GM18867 (cell line): ENCODE measurements around the gene TNC.

ENCODE experiments used
- ATAC-seq: cut with Tn5 transposase; IDR thresholded peaks from one replicate; pipeline ENCODE4 v1.9.1; 2021; ENCODE audit warnings: mild to moderate bottlenecking, moderate library complexity; ENCODE audit not compliant: unreplicated experiment

TNC gene

DNA sequence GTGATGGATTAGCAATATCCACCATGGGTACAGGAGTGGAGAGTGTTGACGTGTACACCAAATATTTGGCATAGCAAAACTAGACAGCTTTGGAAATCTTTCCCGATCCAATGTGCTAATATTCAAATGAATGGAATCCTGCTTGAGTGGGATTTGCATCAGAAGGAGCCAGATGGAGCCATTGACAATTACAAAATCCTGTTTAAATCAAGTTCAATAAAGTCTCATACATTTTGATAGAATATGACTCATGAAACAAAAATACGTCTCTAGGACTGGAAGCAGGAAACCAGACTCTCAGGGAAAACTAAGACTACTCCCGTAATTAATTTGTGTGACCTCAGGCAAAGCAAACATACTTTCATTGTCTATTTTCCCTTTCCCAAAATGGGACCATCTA lies 13.0 kb downstream of the TNC start:
- no peak for ATAC-seq

DNA sequence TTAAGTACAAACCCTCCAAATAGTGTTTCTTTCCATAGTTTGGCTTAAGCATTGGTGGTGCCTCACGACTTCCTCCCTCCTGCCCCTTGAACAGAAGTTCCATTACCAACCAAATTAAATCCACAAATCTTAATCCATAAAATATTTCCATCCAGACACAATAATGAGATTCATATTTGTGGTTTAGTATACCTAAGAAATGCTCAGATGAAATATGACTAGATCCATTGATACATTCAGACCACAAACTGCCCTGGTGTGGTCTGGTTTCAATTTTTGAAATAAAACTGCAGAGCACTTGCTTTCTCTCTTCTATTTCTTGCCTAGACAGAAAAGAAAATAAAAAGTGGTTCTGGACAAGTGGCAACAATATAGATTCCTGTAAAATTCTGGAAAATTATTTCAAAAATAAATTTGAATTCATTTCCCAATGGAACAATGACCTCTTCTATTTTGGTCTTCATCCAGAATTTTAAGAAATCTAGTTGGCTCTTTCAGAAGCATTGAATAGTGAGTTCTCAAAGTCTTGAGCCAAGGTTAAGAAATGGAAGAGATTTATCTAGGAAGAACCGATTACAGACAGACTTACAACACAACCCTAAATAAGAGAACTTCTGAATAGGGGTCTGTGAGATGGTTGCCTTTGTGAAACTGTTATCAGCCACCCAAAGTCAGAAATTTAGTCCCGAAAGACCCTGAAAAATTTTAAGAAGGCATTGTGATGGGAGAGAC lies 14.0 kb downstream of the TNC start:
- ATAC-seq, result no peak

DNA sequence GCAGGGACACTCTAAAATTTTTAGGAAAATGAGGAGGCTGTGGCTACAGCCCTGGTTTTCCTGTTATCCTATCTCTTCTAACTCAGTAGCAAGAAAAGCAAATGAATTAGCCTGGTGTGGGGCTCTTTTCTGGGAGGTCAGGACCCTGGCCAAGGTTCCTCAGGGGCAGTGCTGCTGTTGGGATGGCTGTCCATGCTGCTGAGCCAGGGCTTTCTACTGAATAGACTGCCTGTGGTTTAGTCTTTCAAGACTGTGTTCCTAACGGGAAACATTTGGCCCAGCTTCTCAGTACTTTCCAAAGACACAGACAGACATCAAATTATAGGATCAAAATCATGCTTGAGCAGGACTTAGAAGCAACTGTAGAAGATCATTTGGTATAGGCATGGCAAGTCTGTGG lies 18.1 kb downstream of the TNC start:
- ATAC-seq, result no peak

DNA sequence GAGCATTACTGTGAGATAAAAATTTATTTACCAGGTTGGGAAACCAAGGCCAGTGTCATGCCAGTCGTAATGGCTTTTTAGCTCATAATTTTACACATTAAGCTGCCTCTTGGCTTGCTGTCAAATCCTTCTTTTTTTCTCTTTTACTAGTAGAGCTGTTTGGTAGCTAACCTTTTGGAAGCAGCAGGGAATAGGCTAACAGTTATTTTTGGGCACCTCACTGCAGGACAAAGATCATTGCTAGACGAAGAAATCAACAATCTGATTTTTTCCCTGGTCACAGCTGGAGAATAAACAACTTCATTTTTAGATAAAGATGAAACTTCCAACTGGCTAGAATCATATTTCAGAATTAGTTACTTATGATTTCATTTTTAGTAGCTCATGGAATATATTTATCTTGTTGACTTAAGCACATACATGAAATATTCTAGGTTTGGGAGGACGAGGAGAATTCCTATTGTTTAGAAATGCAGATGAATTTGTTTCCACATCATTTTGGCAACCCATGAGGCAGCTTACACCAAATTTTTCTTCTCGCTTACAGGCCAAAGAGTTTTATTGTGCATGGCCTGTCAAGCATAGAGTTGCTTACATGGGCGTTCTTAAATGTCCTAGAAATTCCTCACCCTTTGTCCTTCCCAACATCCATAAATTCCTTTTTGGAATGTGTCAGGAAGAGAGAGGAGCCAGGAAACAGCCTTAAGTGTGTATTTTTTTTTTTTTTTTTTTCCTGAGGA lies 19.6 kb downstream of the TNC start:
- ATAC-seq, result no peak

DNA sequence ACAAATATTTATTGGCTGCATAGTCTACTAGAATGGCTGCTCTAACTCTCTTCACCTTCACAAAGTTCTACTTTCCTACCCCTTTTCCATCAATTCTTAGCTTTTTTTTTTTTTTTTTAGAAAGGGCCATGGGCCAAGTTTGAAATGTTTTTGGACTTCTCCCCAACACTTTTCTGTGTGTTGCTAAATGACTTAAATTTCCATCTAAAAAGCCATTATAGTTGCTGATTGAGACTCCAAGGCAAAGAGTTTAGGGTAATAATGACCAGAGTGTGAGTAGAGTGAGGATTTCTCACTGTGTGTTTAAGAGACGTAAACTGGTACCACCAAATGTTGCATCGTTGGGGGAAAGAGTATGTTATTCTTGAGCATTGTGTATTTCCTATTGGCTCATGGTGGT lies 24.4 kb downstream of the TNC start:
- no peak for ATAC-seq

DNA sequence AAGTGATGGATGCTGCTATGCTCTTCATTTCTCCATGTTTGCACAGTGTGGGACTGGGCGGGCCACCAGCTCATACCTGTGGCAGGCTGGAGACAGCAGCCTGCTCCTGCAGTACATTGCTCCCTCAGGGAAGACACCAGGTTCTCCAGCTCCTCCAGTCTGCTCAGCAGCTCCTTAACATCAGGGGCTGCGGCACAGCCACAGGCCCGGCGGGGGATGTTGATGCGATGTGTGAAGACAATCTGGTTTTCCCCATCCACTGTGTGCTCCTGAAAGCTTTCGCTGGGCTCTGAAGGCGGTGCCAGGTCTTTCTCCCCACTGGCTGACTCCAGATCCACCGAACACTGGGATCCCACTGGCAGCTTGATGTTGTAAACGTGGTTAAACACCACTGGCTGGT lies 27.5 kb downstream of the TNC start:
- ATAC-seq, result no peak

DNA sequence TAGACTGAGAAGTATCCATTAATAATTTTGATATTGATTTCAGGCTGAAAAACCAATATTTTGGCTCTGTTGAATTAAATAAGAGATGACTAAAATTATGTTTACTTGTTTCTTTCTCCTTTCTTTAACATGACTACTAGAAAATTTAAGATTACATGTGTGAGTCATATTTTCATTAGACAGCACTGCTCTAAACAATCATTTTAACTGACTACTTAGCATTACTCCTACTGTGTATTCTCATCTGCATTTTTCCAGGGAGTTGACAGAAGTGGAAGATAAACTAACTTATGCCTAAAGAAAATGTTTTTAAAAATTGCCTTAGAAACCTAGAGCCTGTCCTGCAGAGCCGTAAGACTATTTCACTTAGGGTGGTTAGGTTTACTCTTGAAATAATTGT lies 29.1 kb downstream of the TNC start:
- ATAC-seq, result no peak

DNA sequence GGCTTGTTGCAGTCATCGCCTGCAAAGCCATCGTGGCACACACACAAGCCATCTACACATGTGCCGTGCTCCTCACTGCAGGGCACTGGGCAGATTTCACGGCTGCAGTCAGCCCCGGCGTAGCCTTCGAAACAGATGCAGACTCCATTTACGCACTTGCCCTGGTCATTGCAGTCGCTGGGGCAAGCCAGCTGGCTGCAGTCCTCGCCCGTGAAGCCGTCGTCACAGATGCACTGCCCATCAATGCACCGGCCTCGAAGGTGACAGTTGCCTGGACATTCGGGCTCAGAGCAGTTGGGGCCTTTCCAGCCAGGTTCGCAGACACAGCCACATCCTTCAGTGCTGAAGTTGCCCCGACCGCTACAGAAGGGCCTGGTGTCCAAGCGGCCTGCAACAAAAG lies 31.1 kb downstream of the TNC start:
- ATAC-seq, result no peak

DNA sequence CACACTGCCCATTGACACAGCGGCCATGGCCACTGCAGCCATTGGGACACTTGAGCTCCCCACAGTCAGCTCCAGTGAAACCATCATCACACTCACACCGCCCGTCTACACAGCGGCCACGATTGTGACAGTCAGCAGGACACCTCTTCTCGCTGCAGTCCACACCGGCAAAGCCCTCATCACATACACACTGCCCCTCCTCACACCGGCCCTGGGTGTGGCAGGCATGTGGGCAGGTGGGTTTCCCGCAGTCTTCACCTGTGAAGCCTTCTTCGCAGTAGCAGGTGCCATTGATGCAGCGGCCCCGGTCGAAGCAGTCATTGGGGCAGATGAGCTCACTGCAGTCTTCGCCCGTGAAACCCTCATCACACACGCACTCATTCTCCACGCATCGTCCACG lies 31.5 kb downstream of the TNC start:
- ATAC-seq, result no peak

DNA sequence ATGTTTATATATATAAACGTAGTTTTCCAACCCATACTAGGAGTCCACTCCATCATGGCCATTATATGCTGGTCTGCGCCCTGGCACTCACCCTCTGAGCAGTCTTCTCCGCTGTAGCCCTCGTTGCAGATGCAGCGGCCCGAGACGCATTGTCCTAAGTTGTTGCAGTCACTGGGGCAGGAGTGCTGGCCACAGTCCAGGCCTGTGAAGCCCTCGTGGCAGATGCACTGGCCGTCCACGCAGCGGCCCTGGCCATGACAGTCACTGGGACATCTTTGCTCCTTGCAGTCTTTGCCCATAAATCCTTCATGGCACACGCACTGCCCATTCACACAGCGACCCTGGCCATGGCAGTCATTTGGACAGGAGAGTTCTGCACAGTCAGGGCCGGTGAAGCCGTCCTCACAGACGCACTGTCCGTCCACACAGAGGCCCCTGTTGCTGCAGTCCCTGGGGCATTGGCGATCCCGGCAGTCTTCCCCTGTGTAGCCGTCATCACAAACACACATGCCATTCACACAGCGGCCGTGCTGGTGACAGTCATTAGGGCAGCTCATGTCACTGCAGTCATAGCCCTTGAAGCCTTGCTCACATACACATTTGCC lies 32.1 kb downstream of the TNC start:
- no peak for ATAC-seq

DNA sequence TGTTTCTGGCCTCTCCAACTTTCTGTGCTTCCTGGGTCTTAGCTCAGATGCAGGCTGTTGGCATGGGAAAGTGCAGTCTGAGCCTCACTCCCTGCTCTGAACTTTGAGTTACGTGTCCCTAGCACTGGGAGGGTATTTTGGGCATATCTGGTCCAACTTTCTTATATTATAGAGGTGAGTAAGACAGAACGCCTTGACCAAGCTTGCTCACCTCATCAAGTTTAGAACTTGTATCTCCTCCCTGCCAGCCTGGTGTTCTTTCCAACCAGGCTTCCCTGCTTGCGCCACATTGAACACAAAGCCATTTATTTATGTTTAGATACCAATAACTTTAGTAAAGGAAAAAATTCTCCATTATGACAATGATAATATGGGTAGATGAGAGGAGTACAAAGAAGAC lies 33.2 kb downstream of the TNC start:
- no peak for ATAC-seq

DNA sequence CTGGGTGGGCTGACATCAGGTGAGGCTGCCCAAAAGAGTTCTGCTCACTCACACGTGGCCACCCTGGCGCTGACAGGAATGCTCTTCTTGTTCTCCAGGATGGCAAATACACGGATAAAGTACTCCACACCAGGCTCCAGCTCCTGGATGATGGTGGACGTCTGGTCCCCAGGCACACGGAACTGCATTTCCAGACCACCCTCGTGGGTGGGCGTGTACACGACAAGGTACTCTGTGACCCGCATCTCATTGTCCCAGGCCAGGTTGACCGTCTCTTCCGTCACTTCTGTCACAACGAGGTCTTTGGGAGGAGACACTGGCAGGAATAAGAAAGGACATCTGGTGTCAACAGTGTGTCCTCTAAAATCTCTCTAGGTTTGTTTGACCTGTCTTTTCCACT lies 33.8 kb downstream of the TNC start:
- no peak for ATAC-seq

DNA sequence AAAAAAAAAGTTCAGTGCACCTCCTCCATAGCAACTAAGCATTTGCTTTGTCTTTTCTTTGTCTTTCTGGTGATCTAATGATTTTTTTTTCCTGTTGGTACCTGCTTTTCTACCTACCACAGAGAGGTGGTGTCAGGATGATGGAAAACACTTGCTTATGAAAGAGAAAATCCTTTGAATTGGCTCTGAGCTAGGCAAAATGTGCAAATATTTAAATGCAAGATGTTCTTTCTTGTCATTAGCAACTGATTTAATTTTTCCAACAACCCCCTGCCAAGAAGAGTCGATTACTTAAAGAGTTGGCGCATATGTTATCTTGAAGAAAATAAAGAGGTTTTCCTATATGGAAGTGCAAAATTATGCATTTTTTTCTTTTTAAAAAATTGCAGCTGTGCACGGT lies 37.7 kb downstream of the TNC start:
- no peak for ATAC-seq

DNA sequence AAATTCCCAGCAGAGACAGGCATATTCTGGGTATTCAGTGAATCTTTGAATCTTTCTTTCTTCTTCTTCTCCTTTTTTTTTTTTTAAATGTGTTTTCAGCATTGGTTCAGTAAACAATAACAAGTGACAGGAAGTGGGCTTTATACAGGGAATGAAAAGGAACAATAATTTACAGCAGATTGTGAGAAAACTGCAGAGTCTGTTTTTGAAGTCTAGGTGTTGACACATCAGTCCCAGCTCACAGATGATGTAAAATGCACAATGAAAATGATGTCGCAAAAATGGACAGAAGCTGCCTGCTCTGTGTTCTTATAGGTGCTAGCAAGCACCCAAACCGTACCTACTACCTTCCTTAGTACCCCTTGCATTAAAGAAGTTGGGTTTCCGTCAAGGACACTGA lies 38.8 kb downstream of the TNC start:
- ATAC-seq, result no peak

DNA sequence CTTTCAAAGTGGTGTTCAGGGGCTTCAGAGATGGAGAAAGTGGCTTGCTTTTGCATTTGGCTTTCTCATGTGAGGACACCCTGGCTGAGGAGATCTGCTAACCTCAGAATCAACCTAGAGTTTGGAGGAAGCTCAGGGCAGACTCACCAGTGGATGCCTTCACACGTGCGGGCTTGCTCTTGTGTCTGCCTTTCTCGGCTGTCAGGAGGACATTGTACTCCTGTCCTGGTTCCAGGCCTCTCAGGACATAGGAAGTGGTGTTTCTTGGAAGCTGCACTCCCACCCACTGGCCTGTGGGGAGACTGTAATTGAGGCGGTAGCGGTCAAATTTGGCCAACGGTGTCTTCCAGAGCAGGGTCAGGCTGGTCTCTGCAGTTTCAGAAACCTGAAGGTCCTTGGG lies 44.5 kb downstream of the TNC start:
- no peak for ATAC-seq

DNA sequence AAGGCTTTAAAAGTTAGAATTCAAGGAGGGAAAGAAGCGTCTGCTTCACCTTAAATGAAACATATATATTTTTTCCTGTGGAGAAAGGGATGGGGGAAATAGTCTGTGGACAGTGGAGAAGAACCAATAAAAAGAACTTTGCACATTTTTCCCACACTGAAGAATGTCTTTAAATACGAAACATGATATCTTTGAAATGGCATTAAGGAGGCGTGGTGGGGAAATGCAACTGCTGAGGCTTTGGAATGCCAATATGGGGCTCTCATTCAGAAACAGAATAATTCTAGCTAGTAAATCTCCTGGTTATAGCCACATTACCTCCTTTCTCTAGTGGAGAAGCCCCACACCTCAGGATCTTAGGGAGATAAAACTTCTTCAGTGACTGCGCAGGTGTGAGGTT lies 46.8 kb downstream of the TNC start:
- ATAC-seq, result no peak

DNA sequence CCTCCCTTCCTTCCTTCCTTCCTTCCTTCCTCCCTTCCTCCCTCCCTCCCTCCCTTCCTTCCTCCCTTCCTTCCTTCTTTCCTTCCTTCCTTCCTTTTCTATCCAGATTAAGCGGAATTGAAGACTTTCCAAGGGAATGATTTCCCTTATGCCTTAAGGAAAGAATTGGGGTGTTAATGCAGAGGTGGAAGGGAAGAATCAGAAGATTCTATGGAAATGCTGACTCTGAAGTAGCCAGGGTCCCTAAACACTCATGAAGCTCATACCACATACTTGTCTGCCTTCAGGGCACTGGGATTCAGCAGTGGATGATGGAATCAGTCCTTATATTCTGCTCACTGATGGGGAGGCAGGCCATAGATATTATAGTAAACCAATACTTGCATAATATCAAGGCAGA lies 48.2 kb downstream of the TNC start:
- ATAC-seq, result no peak

DNA sequence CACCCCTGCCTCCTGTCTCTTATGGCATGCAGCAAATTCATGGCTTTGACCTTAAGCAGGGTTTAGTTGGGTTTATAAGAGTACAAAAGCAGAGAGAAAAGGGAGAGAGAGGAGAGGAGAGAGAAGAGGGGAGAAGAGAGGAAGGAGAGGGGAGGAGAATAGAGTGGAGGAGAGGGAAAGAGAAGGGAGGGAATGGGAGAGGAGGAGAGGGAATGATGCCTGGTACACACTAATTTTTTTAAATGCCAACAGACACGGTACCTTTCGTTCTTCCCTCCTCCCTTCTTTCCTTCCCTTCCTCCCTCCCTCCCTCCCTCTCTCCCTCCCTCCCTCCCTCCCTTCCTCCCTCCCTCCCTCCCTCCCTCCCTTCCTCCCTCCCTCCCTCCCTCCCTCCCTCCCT lies 48.7 kb downstream of the TNC start:
- no peak for ATAC-seq

DNA sequence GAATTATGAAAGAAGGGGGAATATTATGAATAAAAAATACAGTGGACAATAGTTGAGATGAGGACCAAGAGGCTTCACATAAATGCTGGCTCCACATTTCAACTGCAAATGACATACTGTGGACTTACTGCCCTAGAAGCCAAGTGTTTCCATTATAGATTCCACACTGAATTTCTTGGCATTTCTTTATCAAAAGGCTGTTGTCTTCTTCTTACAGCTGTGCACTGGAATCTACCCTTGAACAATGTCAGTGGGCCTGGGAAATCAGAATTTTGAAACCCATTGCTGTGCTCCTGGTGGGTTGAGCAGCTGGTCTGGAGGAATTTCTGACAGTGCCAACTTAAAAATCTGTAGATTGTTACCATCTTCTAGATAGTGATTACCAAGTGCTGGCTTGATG lies 49.9 kb downstream of the TNC start:
- ATAC-seq, result no peak

DNA sequence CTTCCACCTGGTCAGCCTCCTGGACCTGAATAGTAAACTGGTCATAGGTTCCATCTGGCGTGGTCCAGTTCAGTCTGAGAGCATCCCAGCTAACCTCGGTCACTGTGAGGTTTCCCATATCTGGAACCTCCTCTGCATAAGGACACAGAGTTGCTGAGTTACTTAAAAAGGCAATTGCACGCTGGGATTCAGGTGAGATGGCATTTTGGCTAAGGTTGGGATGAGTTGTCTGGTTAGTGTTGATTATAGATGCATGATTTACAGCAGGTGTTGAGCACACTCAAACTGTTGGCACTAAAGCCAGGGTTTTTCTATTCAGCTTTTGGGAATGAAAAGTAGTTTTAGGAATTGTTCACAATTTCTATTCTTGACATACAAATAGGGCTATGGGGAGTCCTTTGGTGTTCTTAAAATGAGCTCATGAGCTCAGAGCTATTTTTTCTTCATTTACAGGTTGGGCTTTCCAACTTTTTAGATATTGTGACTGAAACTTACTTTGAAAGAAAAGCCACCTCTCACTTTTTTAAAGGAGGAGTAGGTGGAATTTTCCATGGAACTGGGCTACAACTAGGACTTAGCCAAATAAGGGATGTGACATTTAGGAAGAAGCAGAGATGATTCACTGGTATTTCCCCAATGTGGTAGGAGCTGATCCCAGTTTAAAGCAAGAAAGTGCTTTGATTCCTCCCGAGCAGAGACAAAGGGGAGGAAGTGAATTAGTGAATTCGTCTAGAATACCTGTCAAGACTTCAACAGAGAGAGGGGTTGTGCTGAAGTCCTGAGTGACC lies 54.7 kb downstream of the TNC start:
- no peak for ATAC-seq

DNA sequence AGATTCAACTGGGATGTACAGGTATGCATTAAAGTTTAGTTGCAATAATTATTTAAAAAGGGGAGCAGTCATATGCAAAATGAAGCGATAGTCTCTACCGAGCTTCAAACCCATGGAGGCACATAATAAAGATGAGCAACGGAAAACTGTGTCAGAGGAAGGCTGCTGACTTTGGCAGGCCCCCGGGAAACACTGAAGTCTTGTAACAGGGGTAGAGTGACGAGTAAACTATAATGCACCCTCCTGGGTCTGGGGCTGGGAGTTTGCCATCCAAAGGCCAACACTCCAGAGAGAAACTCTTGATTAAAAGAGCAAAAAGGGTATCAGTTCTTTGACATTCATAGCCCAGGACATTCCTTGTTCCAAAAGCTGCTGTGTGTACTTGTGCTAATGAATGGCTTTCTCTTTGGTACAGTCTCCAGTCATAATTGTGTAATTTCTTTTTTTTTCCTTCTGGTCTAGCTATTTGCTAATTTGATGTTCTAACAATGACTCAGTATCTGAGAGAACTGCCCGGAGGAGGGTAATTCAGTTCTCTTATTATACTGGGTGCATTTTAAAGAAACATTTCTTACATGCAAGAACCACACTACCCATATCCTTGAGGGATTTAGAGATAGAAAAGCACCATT lies 59.2 kb downstream of the TNC start:
- ATAC-seq, result no peak
